GM12878 (cell line): Measurements from ENCODE around the gene CTSF. TPM values are rescaled to one million over a fixed set of nuclear protein-coding genes. Genes with fewer than 3 reads are reported as not detected.

Source experiments
- ATAC-seq: fragments of 200-7000 bp; cut with Tn5 transposase; 3 replicates; pipeline ENCODE4 v1.9.1; 2020; ENCODE audit warnings: mild to moderate bottlenecking, moderate library complexity
- BruUV-seq: library from RNA; stranded (reverse); fragments of 400-500 nt; replicated peaks from 2 replicates; lab custom pipeline; 2021; lab: Mats Ljungman, UMichigan
- CTCF ChIA-PET: fragments of 300-600 bp; sonication (Branson Sonifier 250); formaldehyde crosslinking; extraction: SDS; loops from one replicate; lab custom pipeline; 2021; ENCODE audit warnings: inconsistent platforms; lab: Yijun Ruan, JAX
- POLR2A ChIA-PET: fragments of 350-600 bp; formaldehyde crosslinking; extraction: SDS; loops from one replicate; lab custom pipeline; 2021; ENCODE audit warnings: inconsistent platforms; lab: Charles Lee
- RAD21 ChIA-PET: fragments of 300-600 bp; sonication (Branson Sonifier 250); formaldehyde crosslinking; loops from one replicate; lab custom pipeline; 2023; ENCODE audit warnings: antibody characterized with exemption; ENCODE audit not compliant: unreplicated experiment; lab: Charles Lee
- SMC1A ChIA-PET: fragments of 300-600 bp; sonication (Branson Sonifier 250); formaldehyde crosslinking; loops from one replicate; lab custom pipeline; 2023; ENCODE audit not compliant: unreplicated experiment, uncharacterized antibody; lab: Charles Lee
- DNase-seq: peaks from one replicate; pipeline ENCODE4 v3.0.0-alpha.2; 2011; ENCODE audit warnings: low read depth, low spot score
- FAIRE-seq: peaks from 3 replicates; lab custom pipeline; 2011; peaks lifted over from hg19 to GRCh38; lab: Jason Lieb, UNC
- H2AFZ ChIP-seq: 2 replicates; pipeline ENCODE4 v1.6.0; 2011; ENCODE audit warnings: low read depth, low read length, control low read depth; ENCODE audit not compliant: control insufficient read depth
- H3K27ac ChIP-seq: 2 replicates; pipeline ENCODE4 v1.5.1; 2011; ENCODE audit warnings: control low read depth; ENCODE audit not compliant: control insufficient read depth, insufficient read depth
- H3K27me3 ChIP-seq, 2 experiments: replicated peaks in 1 of 2; 2 replicates each; pipeline versions ENCODE4 v1.6.0 to v1.6.1; 2011; ENCODE audit warnings: low read length in 1 of 2; ENCODE audit not compliant: control insufficient read depth in 2 of 2, insufficient read depth in 2 of 2
- H3K36me3 ChIP-seq, 2 experiments: 2 replicates each; pipeline ENCODE4 v1.5.1; 2011; ENCODE audit warnings: low read length in 1 of 2; ENCODE audit not compliant: control insufficient read depth in 2 of 2, insufficient read depth in 2 of 2
- H3K4me1 ChIP-seq: 2 replicates; pipeline ENCODE4 v1.6.1; 2011; ENCODE audit warnings: mild to moderate bottlenecking, low read length, moderate library complexity, mixed read lengths; ENCODE audit not compliant: control insufficient read depth, insufficient read depth
- H3K4me2 ChIP-seq: 2 replicates; pipeline ENCODE4 v1.6.0; 2011; ENCODE audit warnings: control low read depth; ENCODE audit not compliant: control insufficient read depth, insufficient read depth
- H3K4me3 ChIP-seq: fragments of 200-600 bp; sonication (generic); 2 replicates; pipeline ENCODE4 v1.5.1; 2016
- H3K79me2 ChIP-seq: 2 replicates; pipeline ENCODE4 v1.6.0; 2011; ENCODE audit warnings: low read length; ENCODE audit not compliant: control insufficient read depth, insufficient read depth
- H3K9ac ChIP-seq: 2 replicates; pipeline ENCODE4 v1.8.0; 2011; ENCODE audit warnings: low read length, control low read depth, mixed read lengths; ENCODE audit not compliant: control insufficient read depth, insufficient read depth
- H3K9me3 ChIP-seq: replicated peaks from 3 replicates; pipeline ENCODE4 v1.5.1; 2011; ENCODE audit warnings: mild to moderate bottlenecking, low read length; ENCODE audit not compliant: control insufficient read depth, insufficient read depth
- H4K20me1 ChIP-seq: 2 replicates; pipeline ENCODE4 v1.6.0; 2011; ENCODE audit not compliant: control insufficient read depth, insufficient read depth
- CEBPB ChIP-seq, 2 experiments: fragments of 150-350 bp in 1 of 2; IDR thresholded peaks; 2 replicates each; pipeline ENCODE4 v1.6.1; 2012 to 2014; ENCODE audit warnings: low read depth in 2 of 2, low read length in 2 of 2, borderline replicate concordance in 1 of 2, inconsistent platforms in 1 of 2
- DPF2 ChIP-seq: fragments of 450-650 bp; IDR thresholded peaks from 2 replicates; pipeline ENCODE4 v1.6.1; 2017; ENCODE audit warnings: mild to moderate bottlenecking
- ESRRA ChIP-seq: IDR thresholded peaks from 2 replicates; pipeline ENCODE4 v1.6.1; 2012; ENCODE audit warnings: mild to moderate bottlenecking, low read length, improper control_type of control experiment
- FOS ChIP-seq: IDR thresholded peaks from 3 replicates; pipeline ENCODE4 v1.6.1; 2011; ENCODE audit warnings: borderline replicate concordance; ENCODE audit not compliant: insufficient read length; ENCODE audit errors: extremely low read depth
- HDAC2 ChIP-seq: fragments of 200-600 bp; sonication (generic); IDR thresholded peaks from 2 replicates; pipeline ENCODE4 v1.6.1; 2017
- HDAC6 ChIP-seq: fragments of 200-600 bp; sonication (generic); IDR thresholded peaks from one replicate; pipeline ENCODE4 v1.8.0; 2017; ENCODE audit warnings: antibody characterized with exemption; ENCODE audit not compliant: unreplicated experiment
- MEF2A ChIP-seq: IDR thresholded peaks from 2 replicates; pipeline ENCODE4 v1.6.1; 2011; ENCODE audit warnings: low read depth, mild to moderate bottlenecking, low read length, moderate library complexity; ENCODE audit not compliant: insufficient read depth
- NR2C1 ChIP-seq: fragments of 450-650 bp; IDR thresholded peaks from 2 replicates; pipeline ENCODE4 v1.6.1; 2017; ENCODE audit warnings: antibody characterized with exemption, mild to moderate bottlenecking, moderate library complexity
- RBBP5 ChIP-seq: fragments of 200-600 bp; sonication (generic); conservative IDR thresholded peaks from 2 replicates; pipeline ENCODE4 v1.6.1; 2016
- TCF12 ChIP-seq: IDR thresholded peaks from 2 replicates; pipeline ENCODE4 v1.6.1; 2011; ENCODE audit warnings: low read depth, mild to moderate bottlenecking, low read length
- ZSCAN29 ChIP-seq: fragments of 450-650 bp; IDR thresholded peaks from 2 replicates; pipeline ENCODE4 v1.6.1; 2017; ENCODE audit warnings: mild to moderate bottlenecking, moderate library complexity
- WGBS: methylation state at CpG from one replicate; pipeline ENCODE4 v1.1.6; 2016; ENCODE audit warnings: low lambda C conversion rate; ENCODE audit not compliant: insufficient replicate concordance, insufficient coverage; ENCODE audit errors: missing lambda C conversion rate; 5-methylcytosine and 5-hydroxymethylcytosine counted together
- in situ Hi-C: fragments of 300-500 bp; cut with MboI; formaldehyde crosslinking; loops from 9 replicates; pipeline ENCODE4 v1.14.3; 2018; ENCODE audit warnings: mixed read lengths
- intact Hi-C: fragments of 100-400 bp; cut with micrococcal nuclease; formaldehyde crosslinking; loops from one replicate; pipeline ENCODE4 v1.14.2; 2022; ENCODE audit not compliant: unreplicated experiment
- polyA plus RNA-seq, 11 experiments: library from polyadenylated mRNA; depleted of rRNA in 4 of 11; unstranded in 6 of 11; stranded (reverse) in 5 of 11; fragments of >200 nt; fragmentation: Nextera tagmentation in 4 of 11; fragmentation: Illumina TruSeq in 1 of 11; extraction: Ambion mirVana in 4 of 11; extraction: Trizol in 1 of 11; gene quantifications; 1 replicate in 1 of 11; 2 replicates in 10 of 11; pipeline versions ENCODE4 v1.2.1 to v1.2.3, GENCODE V29; 2011 to 2016; ENCODE audit warnings: inconsistent platforms in 2 of 11, missing spikeins in 2 of 11, low read depth in 1 of 11
- total RNA-seq, 4 experiments: library from RNA; depleted of rRNA in 3 of 4; stranded (reverse); fragments of >200 nt in 3 of 4; fragmentation: Illumina TruSeq in 1 of 4; extraction: Trizol in 1 of 4; gene quantifications; 2 replicates each; pipeline versions ENCODE4 v1.2.1 to v1.2.3, GENCODE V29; 2013 to 2021
- TF ChIP-seq, protein P1 (sequence below): fragments of 150-350 bp; IDR thresholded peaks from 2 replicates; pipeline ENCODE4 v1.6.1; 2014; ENCODE audit warnings: mild to moderate bottlenecking, low read depth, low read length

Gene CTSF
- total and polyA plus RNA-seq, 10 of the 15 experiments (the other 5 are each of a cell fraction or from before 2014, with no cell fraction given) = 0.11 to 0.41 (median 0.26) TPM; not detected in 4

DNA sequence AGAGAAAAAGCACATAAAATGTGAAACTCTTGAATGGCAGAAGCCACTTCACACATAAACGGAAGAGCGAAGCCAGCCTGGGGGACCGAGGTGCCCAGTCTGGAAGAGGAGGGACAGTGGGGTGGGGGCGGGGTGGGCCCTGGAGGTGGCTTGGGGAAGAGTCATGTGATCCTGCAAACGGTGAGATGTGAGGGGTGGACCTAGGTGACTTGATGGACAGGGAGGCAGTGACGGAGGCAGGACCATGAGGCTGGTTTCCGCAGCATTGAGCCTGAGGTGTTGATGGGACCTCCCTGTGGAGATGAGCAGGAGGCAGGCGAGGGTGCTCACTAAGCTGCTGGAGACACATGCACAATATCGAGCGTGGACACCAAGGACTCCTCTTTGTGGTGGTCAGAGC is 39.3 kb downstream of the CTSF start (continued):
- TF ChIP-seq CEBPB (IDR thresholded peaks at IDR 0.05; ENCODE audit: borderline replicate concordance in 1 of 2, low read depth in 2 of 2, low read length in 2 of 2) = no peak
- TF ChIP-seq RBBP5 = no peak
- no peak for TF ChIP-seq TCF12
- TF ChIP-seq HDAC6 = no peak

DNA sequence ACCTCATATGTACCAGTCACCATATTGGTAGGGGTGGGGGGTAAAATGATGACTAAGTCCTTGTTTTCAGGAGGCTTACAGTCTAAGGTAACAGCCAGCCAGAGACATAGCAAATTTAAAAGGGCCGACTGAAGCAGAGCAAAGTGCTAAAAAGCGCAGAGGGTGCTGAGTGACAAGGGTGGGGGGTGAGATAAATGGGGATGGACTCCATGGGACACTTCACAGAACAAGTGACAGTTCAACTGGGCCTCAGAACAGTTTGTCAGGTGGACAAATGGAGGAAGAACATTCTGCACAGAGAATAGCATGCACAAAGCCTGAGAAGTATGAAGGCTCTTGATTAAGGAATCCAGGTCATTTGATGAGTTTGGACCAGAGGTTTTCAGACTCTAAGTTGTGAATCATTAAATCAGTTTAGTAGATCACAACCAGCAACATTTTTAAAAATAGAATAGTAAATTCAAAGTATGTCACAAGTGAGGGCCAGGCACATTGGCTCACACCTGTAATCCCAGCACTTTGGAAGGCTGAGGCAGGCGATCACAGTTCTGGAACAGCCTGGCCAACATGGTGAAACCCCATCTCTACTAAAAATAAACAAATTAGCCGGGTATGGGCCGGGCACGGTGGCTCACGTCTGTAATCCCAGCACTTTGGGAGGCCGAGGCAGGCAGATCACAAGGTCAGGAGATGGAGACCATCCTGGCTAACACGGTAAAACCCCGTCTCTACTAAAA is 43.9 kb downstream of the CTSF start:
- Histone ChIP-seq H3K4me1 (no peaks in the 10 kb centered on the region), H4K20me1 (no peaks in the 10 kb centered on the region), H3K27ac (no peak overlapping the region), H3K9me3 (no peaks in the 10 kb centered on the region)
- in situ Hi-C loops = no loop called here
- CTCF ChIA-PET = no interaction called here
- BruUV-seq = no TSS peak
- ATAC-seq (no peak), DNase-seq (no peak)
- 96% methylated on average over 10 of the region's 10 CpGs for WGBS
- RAD21 ChIA-PET = no interaction called here
- TF ChIP-seq NR2C1 = no peak
- no peak for TF ChIP-seq HDAC2
- TF ChIP-seq, protein P1, sequence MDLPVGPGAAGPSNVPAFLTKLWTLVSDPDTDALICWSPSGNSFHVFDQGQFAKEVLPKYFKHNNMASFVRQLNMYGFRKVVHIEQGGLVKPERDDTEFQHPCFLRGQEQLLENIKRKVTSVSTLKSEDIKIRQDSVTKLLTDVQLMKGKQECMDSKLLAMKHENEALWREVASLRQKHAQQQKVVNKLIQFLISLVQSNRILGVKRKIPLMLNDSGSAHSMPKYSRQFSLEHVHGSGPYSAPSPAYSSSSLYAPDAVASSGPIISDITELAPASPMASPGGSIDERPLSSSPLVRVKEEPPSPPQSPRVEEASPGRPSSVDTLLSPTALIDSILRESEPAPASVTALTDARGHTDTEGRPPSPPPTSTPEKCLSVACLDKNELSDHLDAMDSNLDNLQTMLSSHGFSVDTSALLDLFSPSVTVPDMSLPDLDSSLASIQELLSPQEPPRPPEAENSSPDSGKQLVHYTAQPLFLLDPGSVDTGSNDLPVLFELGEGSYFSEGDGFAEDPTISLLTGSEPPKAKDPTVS = no peak
- no peak for TF ChIP-seq ZSCAN29
- no peak for TF ChIP-seq FOS
- TF ChIP-seq ESRRA = no peak
- no peak for TF ChIP-seq MEF2A
- no peak for TF ChIP-seq DPF2
- TF ChIP-seq, all 136 proteins: peak for 0
- Histone ChIP-seq H3K79me2 (no peaks in the 10 kb centered on the region), H3K9ac (no peak overlapping the region), H3K4me2 (no peak overlapping the region), H3K36me3 (peaks cover 0 to 1% of the 10 kb centered on the region in 2 experiments; a peak in 2 of 4 replicates), H2AFZ (no peak overlapping the region), H3K27me3 (no peaks in the 10 kb centered on the region), H3K4me3 (no peak overlapping the region)
- no peak for FAIRE-seq
- ChIA-PET POLR2A (no interaction called here), SMC1A (no interaction called here)
- intact Hi-C loops = no loop called here
